K562 (cell line): ENCODE data around the gene CEMIP. TPM values are rescaled to one million over a fixed set of nuclear protein-coding genes. Genes with fewer than 3 reads are reported as not detected.

Experiments
- ATAC-seq: fragments of 200-7000 bp; cut with Tn5 transposase; 3 replicates; pipeline ENCODE4 v1.9.1; 2020; ENCODE audit warnings: moderate library complexity
- BruUV-seq: library from RNA; stranded (reverse); fragments of 400-500 nt; replicated peaks from 2 replicates; lab custom pipeline; 2021; lab: Mats Ljungman, UMichigan
- CTCF ChIA-PET: fragments of 300-600 bp; formaldehyde crosslinking; extraction: SDS; loops from one replicate; lab custom pipeline; 2021; ENCODE audit warnings: low intra/inter-chr PET ratio; lab: Yijun Ruan, JAX
- POLR2A ChIA-PET: fragments of 300-600, 350-650 bp; sonication (Branson Sonifier 250); formaldehyde crosslinking; extraction: SDS; loops from one replicate; lab custom pipeline; 2021; ENCODE audit warnings: antibody characterized with exemption, inconsistent platforms; lab: Yijun Ruan, JAX
- DNase-seq, 4 experiments: peaks; one replicate each; pipeline versions ENCODE4 v3.0.0 to v3.0.0-alpha.2; 2011 to 2018; ENCODE audit warnings: low spot score in 3 of 4, mixed read lengths in 3 of 4; ENCODE audit errors: extremely low read depth in 1 of 4
- FAIRE-seq: peaks from 2 replicates; lab custom pipeline; 2011; peaks lifted over from hg19 to GRCh38; lab: Jason Lieb, UNC
- H2AFZ ChIP-seq: 2 replicates; pipeline ENCODE4 v1.6.0; 2011; ENCODE audit warnings: low read depth, low read length, control low read depth, inconsistent platforms
- H3K27ac ChIP-seq: fragments of 200-600 bp; 3 replicates; pipeline ENCODE4 v1.8.0; 2011; ENCODE audit warnings: low read depth, mild to moderate bottlenecking, control low read depth, inconsistent platforms, low read length, moderate library complexity, mixed read lengths; ENCODE audit errors: extremely low read depth
- H3K27me3 ChIP-seq, 2 experiments: fragments of 300-600 bp in 1 of 2; 2 replicates in 1 of 2; 3 replicates in 1 of 2; pipeline versions ENCODE4 v1.6.0 to v1.8.0; 2011; ENCODE audit warnings: inconsistent platforms in 2 of 2, low read length in 2 of 2, mild to moderate bottlenecking in 1 of 2, mixed read lengths in 1 of 2, moderate library complexity in 1 of 2; ENCODE audit not compliant: control insufficient read depth in 2 of 2, insufficient read depth in 2 of 2
- H3K36me3 ChIP-seq: fragments of 300-600 bp; 3 replicates; pipeline ENCODE4 v1.8.0; 2011; ENCODE audit warnings: mild to moderate bottlenecking, low read length, inconsistent platforms; ENCODE audit not compliant: control insufficient read depth, insufficient read depth
- H3K4me1 ChIP-seq, 2 experiments: fragments of 200-600 bp in 1 of 2; replicated peaks in 1 of 2; 2 replicates in 1 of 2; 3 replicates in 1 of 2; pipeline versions ENCODE4 v1.5.1 to v1.8.0; 2011; ENCODE audit warnings: inconsistent platforms in 2 of 2, low read length in 2 of 2, mild to moderate bottlenecking in 1 of 2, mixed read lengths in 1 of 2, moderate library complexity in 1 of 2; ENCODE audit not compliant: control insufficient read depth in 2 of 2, insufficient read depth in 2 of 2
- H3K4me2 ChIP-seq: 2 replicates; pipeline ENCODE4 v1.6.1; 2011; ENCODE audit warnings: low read length, control low read depth, inconsistent platforms, mixed read lengths; ENCODE audit not compliant: insufficient read depth
- H3K4me3 ChIP-seq: fragments of 200-600 bp; sonication (generic), shearing (Covaris generic); 2 replicates; pipeline ENCODE4 v1.5.1; 2016; ENCODE audit warnings: control low read depth, inconsistent platforms
- H3K79me2 ChIP-seq: fragments of 200-600 bp; 3 replicates; pipeline ENCODE4 v1.8.0; 2011; ENCODE audit warnings: low read length, inconsistent platforms; ENCODE audit not compliant: control insufficient read depth, insufficient read depth
- H3K9ac ChIP-seq, 2 experiments: 2 replicates each; pipeline versions ENCODE4 v1.6.0 to v1.6.1; 2011; ENCODE audit warnings: low read depth in 2 of 2, low read length in 2 of 2, control low read depth in 1 of 2, inconsistent platforms in 1 of 2, mild to moderate bottlenecking in 1 of 2, mixed read lengths in 1 of 2; ENCODE audit not compliant: insufficient read depth in 1 of 2
- H3K9me1 ChIP-seq: one replicate; pipeline ENCODE4 v1.6.0; 2011; ENCODE audit warnings: inconsistent platforms, mild to moderate bottlenecking, low read length, moderate library complexity; ENCODE audit not compliant: control insufficient read depth, insufficient read depth
- H3K9me3 ChIP-seq: replicated peaks from 2 replicates; pipeline ENCODE4 v1.5.1; 2011; ENCODE audit warnings: low read depth, low read length, inconsistent platforms; ENCODE audit not compliant: control insufficient read depth, insufficient read depth
- H4K20me1 ChIP-seq: replicated peaks from 2 replicates; pipeline ENCODE4 v1.6.1; 2011; ENCODE audit warnings: low read length, inconsistent platforms, mixed read lengths; ENCODE audit not compliant: control insufficient read depth, insufficient read depth
- ATF6 ChIP-seq: sonication (generic); formaldehyde crosslinking; IDR thresholded peaks from 2 replicates; pipeline ENCODE4 v1.4.0; 2020; ENCODE audit warnings: mild to moderate bottlenecking, missing genetic modification reagents
- BRF1 ChIP-seq: IDR thresholded peaks from 3 replicates; pipeline ENCODE4 v1.6.1; 2011; ENCODE audit warnings: borderline replicate concordance, mild to moderate bottlenecking; ENCODE audit not compliant: insufficient read length; ENCODE audit errors: extremely low read depth
- CBX1 ChIP-seq: sonication (generic); IDR thresholded peaks from 2 replicates; pipeline ENCODE4 v1.6.1; 2016; ENCODE audit warnings: antibody characterized with exemption, low read depth, mild to moderate bottlenecking
- GMEB1 ChIP-seq: fragments of 250-450 bp; sonication (Bioruptor Pico); IDR thresholded peaks from 2 replicates; pipeline ENCODE4 v1.4.0; 2020; ENCODE audit warnings: mild to moderate bottlenecking
- NR4A1 ChIP-seq, 2 experiments: fragments of 250-450 bp in 1 of 2; fragments of 450-650 bp in 1 of 2; sonication (Bioruptor Pico) in 1 of 2; IDR thresholded peaks; 2 replicates each; pipeline versions ENCODE4 v1.4.0 to v1.6.1; 2016 to 2020; ENCODE audit warnings: mild to moderate bottlenecking in 2 of 2, missing compliant biosample characterization in 1 of 2, missing genetic modification characterization in 1 of 2, moderate library complexity in 1 of 2
- ZNF766 ChIP-seq: fragments of 200-800 bp; sonication (Bioruptor generic); conservative IDR thresholded peaks from 2 replicates; pipeline ENCODE4 v1.6.1; 2016; ENCODE audit warnings: missing genetic modification characterization, missing compliant biosample characterization
- WGBS: fragments of 100-300 bp; shearing (Covaris generic); methylation state at CpG from one replicate; pipeline ENCODE4 v1.1.6; 2016; ENCODE audit warnings: low coverage, mixed read lengths; ENCODE audit not compliant: insufficient coverage; ENCODE audit errors: missing lambda C conversion rate; 5-methylcytosine and 5-hydroxymethylcytosine counted together
- in situ Hi-C: fragments of 300-500 bp; cut with MboI; formaldehyde crosslinking; loops from 4 replicates; pipeline ENCODE4 v1.15.0; 2018; ENCODE audit warnings: inconsistent platforms, mixed read lengths
- intact Hi-C: fragments of 100-400 bp; cut with micrococcal nuclease; formaldehyde crosslinking; loops from 2 replicates; pipeline ENCODE4 v1.14.2; 2022
- polyA plus RNA-seq, 8 experiments: library from polyadenylated mRNA; depleted of rRNA in 4 of 8; stranded (reverse) in 5 of 8; unstranded in 3 of 8; fragments of >200 nt; fragmentation: Nextera tagmentation in 2 of 8; fragmentation: Illumina TruSeq in 1 of 8; extraction: Ambion mirVana in 2 of 8; extraction: Trizol in 1 of 8; gene quantifications; 2 replicates each; pipeline versions ENCODE4 v1.2.1 to v1.2.3, GENCODE V29; 2011 to 2014; ENCODE audit warnings: inconsistent platforms in 1 of 8, missing spikeins in 1 of 8
- total RNA-seq, 7 experiments: library from RNA; depleted of rRNA in 6 of 7; stranded (reverse); fragments of >200 nt in 6 of 7; fragmentation: Illumina TruSeq in 2 of 7; extraction: Trizol in 2 of 7; gene quantifications; 2 replicates each; pipeline versions ENCODE4 v1.2.1 to v1.2.3, GENCODE V29; 2011 to 2021; ENCODE audit warnings: low replicate concordance in 1 of 7

The CEMIP gene
- total and polyA plus RNA-seq, 9 of the 15 experiments (the other 6 are each of a cell fraction or from before 2014, with no cell fraction given) = 0.33 TPM; not detected in 8

GRCh38 chr15:80923668-80924067 is 144.5 kb downstream of the CEMIP start (continued):
- no peak for TF ChIP-seq GMEB1 (CRISPR knock-in tag)
- TF ChIP-seq, all 486 proteins: peak for 0

- Histone ChIP-seq H3K9me3 (no peaks in the 10 kb centered on the region; the same call in 1 of the 2 replicates), H3K36me3 (no peaks in the 10 kb centered on the region), H3K4me1 (peaks cover 0 to 3% of the 10 kb centered on the region in 2 experiments; a peak in 2 of 5 replicates), H3K9ac (no peak overlapping the region), H2AFZ (no peak overlapping the region), H3K27ac (no peak overlapping the region), H4K20me1 (peaks cover 7% of the 10 kb centered on the region; the same call in 1 of the 2 replicates), H3K9me1 (no peaks in the 10 kb centered on the region), H3K27me3 (peaks cover 33 to 88% of the 10 kb centered on the region in 2 experiments), H3K4me2 (no peak overlapping the region), H3K4me3 (no peak overlapping the region), H3K79me2 (no peaks in the 10 kb centered on the region)
- DNase-seq (no peak), FAIRE-seq (no peak), ATAC-seq (no peak)
- 2% methylated on average over 4 of the region's 4 CpGs for WGBS
- in situ Hi-C loops (no loop called here), intact Hi-C loops (no loop called here)
- ChIA-PET CTCF (no interaction called here), POLR2A (no interaction called here)
- no TSS peak for BruUV-seq
- no peak for TF ChIP-seq CBX1
- no peak for TF ChIP-seq BRF1
- TF ChIP-seq ZNF766 = no peak
- no peak for TF ChIP-seq NR4A1 (CRISPR knock-in tag; IDR thresholded peaks at IDR 0.05)
- TF ChIP-seq NR4A1 (tag; IDR thresholded peaks at IDR 0.05) = no peak
- TF ChIP-seq ATF6 (CRISPR knock-in tag) = no peak
Measured at GRCh38 chr15:80924278-80924677, 145.1 kb downstream of the CEMIP start.
